ENCODE measurements around the gene ORMDL3. TPM values are rescaled to one million over a fixed set of nuclear protein-coding genes. Genes with fewer than 3 reads are reported as not detected.

Gene ORMDL3
- total and polyA plus RNA-seq, 4 donors = 44.2 to 74.0 (median 47.7) TPM

DNA sequence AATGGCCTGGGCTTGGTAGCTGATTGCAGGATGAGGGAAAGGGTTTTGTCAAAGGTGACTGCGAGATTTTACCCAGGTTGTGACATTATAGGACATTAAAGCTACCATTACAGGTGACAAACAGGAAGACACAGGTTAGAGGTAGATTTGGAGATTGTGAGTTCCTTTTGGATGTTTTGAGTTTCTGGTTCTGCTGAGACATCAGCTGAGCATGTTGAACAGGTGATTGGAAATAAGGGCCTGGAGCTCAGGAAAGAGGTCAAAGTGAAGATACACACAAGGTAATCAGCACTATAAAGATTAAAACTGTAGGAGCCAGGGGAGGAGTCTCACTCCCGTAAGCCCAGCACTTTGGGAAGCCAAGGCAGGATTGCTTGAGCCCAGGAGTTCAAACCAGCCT is 41.4 kb upstream of the ORMDL3 start:
- H3K4me1 ChIP-seq (ENCODE audit: control insufficient read depth in 1 of 2, insufficient read depth in 2 of 2, low read length in 2 of 2) = no peaks in the 10 kb centered on the region
- H3K9me3 ChIP-seq (ENCODE audit: control insufficient read depth, low read length) = no peaks in the 10 kb centered on the region
- DNase-seq (no peak), ATAC-seq (ENCODE audit: low FRiP score) (no peak)
- H3K36me3 ChIP-seq (ENCODE audit: control insufficient read depth in 1 of 2, insufficient read depth in 2 of 2, low read length in 1 of 2) = no peaks in the 10 kb centered on the region
- no peaks in the 10 kb centered on the region for H3K27me3 ChIP-seq (ENCODE audit: control insufficient read depth in 1 of 2, insufficient read depth in 2 of 2, low read length in 1 of 2)
- no peak overlapping the region for H3K4me3 ChIP-seq (ENCODE audit: low read length in 2 of 2)
- intact Hi-C loops (cut with DNase I) = loop anchor here in 1 of 2 donors (10.0 kb wide), 1 partner anchor 104 kb away; the partner anchor contains the start of genes IKZF3 and ZPBP2
- 70 to 71% methylated on average over 2 of the region's 2 CpGs for WGBS, 2 donors
- H3K27ac ChIP-seq (ENCODE audit: low read depth in 1 of 2, low read length in 2 of 2) = no peak overlapping the region

DNA sequence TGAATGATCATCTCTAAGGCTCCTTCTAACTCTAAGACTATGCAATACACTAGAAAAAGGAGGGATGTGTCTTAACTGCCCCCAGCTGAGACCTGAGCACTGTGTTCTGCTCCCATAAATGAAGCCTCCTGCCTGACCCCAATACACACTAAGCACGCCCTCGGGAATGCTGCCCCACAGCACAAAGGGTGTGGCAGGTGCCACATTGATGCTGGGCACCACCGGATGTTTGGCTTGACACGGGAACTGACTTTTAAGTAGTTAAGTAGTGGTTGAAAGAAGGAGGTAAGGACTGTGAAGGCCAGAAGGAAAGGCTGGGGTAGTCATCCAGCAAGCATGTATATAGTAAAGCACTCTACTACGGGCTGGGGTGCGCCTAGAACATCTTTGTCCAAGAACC is 39.4 kb upstream of the ORMDL3 start:
- no peak for DNase-seq
- 77 to 83% methylated on average over 6 of the region's 6 CpGs for WGBS, 2 donors
- Histone ChIP-seq H3K27ac (ENCODE audit: low read depth in 1 of 2, low read length in 2 of 2) (no peak overlapping the region), H3K27me3 (ENCODE audit: control insufficient read depth in 1 of 2, insufficient read depth in 2 of 2, low read length in 1 of 2) (no peaks in the 10 kb centered on the region), H3K9me3 (ENCODE audit: control insufficient read depth, low read length) (no peaks in the 10 kb centered on the region), H3K4me3 (ENCODE audit: low read length in 2 of 2) (no peak overlapping the region), H3K36me3 (ENCODE audit: control insufficient read depth in 1 of 2, insufficient read depth in 2 of 2, low read length in 1 of 2) (no peaks in the 10 kb centered on the region), H3K4me1 (ENCODE audit: control insufficient read depth in 1 of 2, insufficient read depth in 2 of 2, low read length in 2 of 2) (no peaks in the 10 kb centered on the region)
- intact Hi-C loops (cut with DNase I) = loop anchor here in 1 of 2 donors (10.0 kb wide), 1 partner anchor 102 kb away; the partner anchor contains the start of genes IKZF3 and ZPBP2
- ATAC-seq (ENCODE audit: low FRiP score) = no peak

DNA sequence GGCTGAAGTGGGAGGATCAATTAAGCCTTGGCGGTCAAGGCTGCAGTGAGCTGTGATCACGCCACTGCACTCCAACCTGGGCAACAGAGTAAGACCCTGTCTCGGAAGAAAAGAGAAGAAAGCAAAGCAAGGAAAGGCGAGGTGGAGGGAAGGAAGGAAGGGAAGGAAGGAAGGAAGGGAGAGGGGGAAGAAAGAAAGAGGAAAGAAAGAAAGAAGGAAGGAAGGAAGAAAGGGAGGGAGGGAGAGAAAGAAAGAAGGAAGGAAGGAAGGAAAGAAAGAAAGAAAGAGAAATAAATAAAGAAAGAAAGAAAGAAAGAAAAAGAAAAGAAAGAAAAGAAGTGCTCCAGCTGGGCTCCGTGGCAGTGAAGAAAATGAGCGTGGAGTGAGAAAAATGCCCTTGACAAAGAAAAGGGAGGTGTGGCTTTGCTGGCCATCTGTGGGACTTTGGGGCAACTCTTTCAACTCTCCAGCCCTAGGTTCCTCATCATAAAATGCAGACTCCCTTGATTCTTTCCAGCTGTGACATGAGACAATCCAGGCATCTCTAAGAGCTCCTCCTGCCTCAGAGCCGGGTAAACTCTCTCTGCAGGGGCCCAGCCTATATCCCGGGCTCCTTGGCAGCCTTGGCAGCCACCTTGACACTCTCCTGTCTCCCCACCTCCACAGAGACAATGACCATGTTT is 37.8 kb upstream of the ORMDL3 start:
- no peaks in the 10 kb centered on the region for H3K27me3 ChIP-seq (ENCODE audit: control insufficient read depth in 1 of 2, insufficient read depth in 2 of 2, low read length in 1 of 2)
- no peak overlapping the region for H3K27ac ChIP-seq (ENCODE audit: low read depth in 1 of 2, low read length in 2 of 2)
- DNase-seq (no peak), ATAC-seq (ENCODE audit: low FRiP score) (no peak)
- WGBS, 2 donors = 56 to 60% methylated on average over 8 of the region's 8 CpGs
- H3K4me1 ChIP-seq (ENCODE audit: control insufficient read depth in 1 of 2, insufficient read depth in 2 of 2, low read length in 2 of 2) = no peaks in the 10 kb centered on the region
- no peaks in the 10 kb centered on the region for H3K9me3 ChIP-seq (ENCODE audit: control insufficient read depth, low read length)
- H3K4me3 ChIP-seq (ENCODE audit: low read length in 2 of 2) = no peak overlapping the region
- intact Hi-C loops (cut with DNase I) = loop anchor here in 1 of 2 donors (10.0 kb wide), 1 partner anchor 100 kb away; the partner anchor contains the start of genes IKZF3 and ZPBP2
- no peaks in the 10 kb centered on the region for H3K36me3 ChIP-seq (ENCODE audit: control insufficient read depth in 1 of 2, insufficient read depth in 2 of 2, low read length in 1 of 2)

DNA sequence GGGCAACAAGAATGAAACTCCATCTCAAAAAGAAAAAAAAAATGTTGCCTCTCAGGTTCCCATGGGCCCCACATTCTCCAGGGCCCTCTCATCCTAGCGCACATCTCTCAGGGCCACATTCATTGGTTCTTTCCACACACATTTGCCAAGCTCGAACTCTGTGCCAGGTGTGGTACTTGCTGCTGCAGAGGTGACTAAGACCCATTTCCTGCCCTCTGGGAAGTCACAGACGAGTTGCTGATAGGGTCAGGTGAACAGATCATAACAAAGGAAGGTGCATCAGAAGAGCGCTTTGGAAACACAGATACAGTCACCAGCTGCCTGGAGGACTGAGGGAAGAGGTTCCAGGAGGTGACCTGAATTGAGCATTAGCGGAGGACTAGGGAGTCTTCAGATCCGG is 36.4 kb upstream of the ORMDL3 start:
- intact Hi-C loops (cut with DNase I) = loop anchor here (5.0 to 10.0 kb wide), 2 partner anchors 42 to 99 kb away; partner anchors contain the start of genes IKZF3 (in 1 of the 2) and ZPBP2 (in 1 of the 2)
- Histone ChIP-seq H3K4me3 (ENCODE audit: low read length in 2 of 2) (no peak overlapping the region), H3K36me3 (ENCODE audit: control insufficient read depth in 1 of 2, insufficient read depth in 2 of 2, low read length in 1 of 2) (no peaks in the 10 kb centered on the region), H3K9me3 (ENCODE audit: control insufficient read depth, low read length) (no peaks in the 10 kb centered on the region), H3K27ac (ENCODE audit: low read depth in 1 of 2, low read length in 2 of 2) (no peak overlapping the region), H3K27me3 (ENCODE audit: control insufficient read depth in 1 of 2, insufficient read depth in 2 of 2, low read length in 1 of 2) (no peaks in the 10 kb centered on the region), H3K4me1 (ENCODE audit: control insufficient read depth in 1 of 2, insufficient read depth in 2 of 2, low read length in 2 of 2) (no peaks in the 10 kb centered on the region)
- no peak for ATAC-seq (ENCODE audit: low FRiP score)
- 83 to 86% methylated on average over 6 of the region's 6 CpGs for WGBS, 2 donors
- no peak for DNase-seq

DNA sequence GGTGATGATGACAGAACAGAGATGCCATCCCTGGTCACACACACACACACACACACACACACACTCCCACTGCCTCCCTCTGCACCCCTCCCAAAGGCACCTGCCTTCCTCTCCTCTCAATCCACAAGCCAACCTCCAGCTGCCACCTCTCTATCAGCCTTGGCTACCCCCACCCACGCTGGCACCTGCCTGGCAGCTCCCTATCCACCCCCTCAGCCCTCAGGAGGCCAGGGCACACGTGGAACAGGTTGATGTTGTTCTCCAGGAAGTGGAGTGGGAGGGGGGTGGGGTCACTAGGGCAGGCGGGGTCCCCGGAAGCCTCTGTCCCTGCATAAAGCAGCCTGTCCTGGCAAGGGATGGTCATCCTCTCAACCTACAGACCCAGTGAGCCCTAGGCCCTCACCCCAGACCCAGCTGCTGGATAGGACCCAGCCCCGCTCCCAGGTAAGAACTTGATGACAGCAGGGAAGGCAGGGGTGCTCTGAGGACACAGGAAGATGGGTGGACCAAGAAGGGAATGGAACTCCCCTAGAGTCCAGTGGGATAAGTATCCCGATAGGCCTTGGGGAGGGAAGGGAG is 35.3 kb upstream of the ORMDL3 start, which contains the start of gene GSDMA:
TSS of gene GSDMA (plus strand) at position 363 of the 579 bp plus-strand sequence. CDS start 2,684 bp downstream, outside the sequence.
- 63 to 71% methylated on average over 6 of the region's 6 CpGs for WGBS, 2 donors
- intact Hi-C loops (cut with DNase I) = loop anchor here (5.0 to 10.0 kb wide), 2 partner anchors 40 to 98 kb away; partner anchors contain the start of genes IKZF3 (in 1 of the 2) and ZPBP2 (in 1 of the 2)
- ATAC-seq (ENCODE audit: low FRiP score) (no peak), DNase-seq (no peak)
- H3K36me3 ChIP-seq (ENCODE audit: control insufficient read depth in 1 of 2, insufficient read depth in 2 of 2, low read length in 1 of 2) = no peaks in the 10 kb centered on the region
- no peak within 1 kb of the TSS for H3K4me3 ChIP-seq (ENCODE audit: low read length in 2 of 2)
- no peak within 1 kb of the TSS for H3K27ac ChIP-seq (ENCODE audit: low read depth in 1 of 2, low read length in 2 of 2)
- no peaks in the 10 kb centered on the region for H3K9me3 ChIP-seq (ENCODE audit: control insufficient read depth, low read length)
- no peaks in the 10 kb centered on the region for H3K27me3 ChIP-seq (ENCODE audit: control insufficient read depth in 1 of 2, insufficient read depth in 2 of 2, low read length in 1 of 2)
- H3K4me1 ChIP-seq (ENCODE audit: control insufficient read depth in 1 of 2, insufficient read depth in 2 of 2, low read length in 2 of 2) = no peaks in the 10 kb centered on the region

DNA sequence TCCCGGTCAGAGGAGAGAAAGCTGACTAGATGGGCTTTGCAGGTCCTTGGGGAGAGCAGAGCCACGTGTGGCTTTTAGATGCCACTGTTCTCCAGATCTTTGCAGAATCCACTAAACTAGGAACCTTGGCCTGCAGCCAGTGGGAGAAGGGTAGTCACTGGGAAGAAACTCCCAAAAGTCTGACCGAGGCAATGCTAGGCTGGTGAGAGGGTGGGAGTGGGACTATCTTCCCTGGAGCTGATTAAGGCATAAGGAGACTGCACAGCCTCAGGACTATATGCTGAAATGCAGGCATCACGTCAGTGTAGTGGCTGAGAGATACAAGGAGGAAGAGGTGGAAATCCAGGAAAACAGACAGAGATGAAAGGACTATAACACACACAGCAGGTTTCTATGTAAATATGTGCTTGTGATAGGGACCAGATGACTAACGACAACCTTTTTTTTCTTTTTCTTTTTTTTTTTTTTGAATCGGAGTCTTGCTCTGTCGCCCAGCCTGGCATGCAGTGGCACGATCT is 33.2 kb upstream of the ORMDL3 start:
- DNase-seq = no peak
- Histone ChIP-seq H3K27me3 (ENCODE audit: control insufficient read depth in 1 of 2, insufficient read depth in 2 of 2, low read length in 1 of 2) (no peaks in the 10 kb centered on the region), H3K4me1 (ENCODE audit: control insufficient read depth in 1 of 2, insufficient read depth in 2 of 2, low read length in 2 of 2) (no peaks in the 10 kb centered on the region), H3K9me3 (ENCODE audit: control insufficient read depth, low read length) (no peaks in the 10 kb centered on the region), H3K36me3 (ENCODE audit: control insufficient read depth in 1 of 2, insufficient read depth in 2 of 2, low read length in 1 of 2) (no peaks in the 10 kb centered on the region), H3K27ac (ENCODE audit: low read depth in 1 of 2, low read length in 2 of 2) (no peak overlapping the region), H3K4me3 (ENCODE audit: low read length in 2 of 2) (no peak overlapping the region)
- no peak for ATAC-seq (ENCODE audit: low FRiP score)
- WGBS, 2 donors = 60 to 65% methylated on average over 8 of the region's 8 CpGs
- intact Hi-C loops (cut with DNase I) = loop anchor here (5.0 to 10.0 kb wide), 2 partner anchors 38 to 96 kb away; partner anchors contain the start of genes IKZF3 (in 1 of the 2) and ZPBP2 (in 1 of the 2)

DNA sequence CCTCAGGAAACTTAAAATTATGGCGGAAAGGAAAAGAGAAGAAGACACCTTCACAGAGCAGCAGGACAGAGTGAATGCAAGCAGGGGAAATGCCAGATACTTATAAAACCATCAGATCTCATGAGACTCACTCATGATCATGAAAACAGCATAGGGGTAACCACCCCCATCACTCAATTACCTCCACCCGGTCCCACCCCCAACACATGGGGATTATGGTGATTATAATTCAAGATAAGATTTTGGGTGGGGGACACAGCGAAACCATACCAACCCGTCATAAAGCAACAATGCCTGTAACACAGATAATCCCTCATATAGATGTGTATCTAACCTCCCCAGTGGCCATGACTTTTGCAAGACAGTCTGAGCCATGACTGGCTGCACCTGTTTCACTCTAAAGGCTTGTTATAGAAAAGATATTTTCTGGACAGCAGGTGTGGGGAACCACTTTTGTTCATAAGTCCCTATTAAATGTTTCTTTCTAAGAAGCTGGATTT is 28.4 kb upstream of the ORMDL3 start:
- no peaks in the 10 kb centered on the region for H3K36me3 ChIP-seq (ENCODE audit: control insufficient read depth in 1 of 2, insufficient read depth in 2 of 2, low read length in 1 of 2)
- no peak overlapping the region for H3K4me3 ChIP-seq (ENCODE audit: low read length in 2 of 2)
- DNase-seq (no peak), ATAC-seq (ENCODE audit: low FRiP score) (no peak)
- no peaks in the 10 kb centered on the region for H3K9me3 ChIP-seq (ENCODE audit: control insufficient read depth, low read length)
- WGBS, 2 donors = 81 to 84% methylated on average over 4 of the region's 4 CpGs
- no peaks in the 10 kb centered on the region for H3K4me1 ChIP-seq (ENCODE audit: control insufficient read depth in 1 of 2, insufficient read depth in 2 of 2, low read length in 2 of 2)
- intact Hi-C loops (cut with DNase I) = no loop called here
- no peak overlapping the region for H3K27ac ChIP-seq (ENCODE audit: low read depth in 1 of 2, low read length in 2 of 2)
- no peaks in the 10 kb centered on the region for H3K27me3 ChIP-seq (ENCODE audit: control insufficient read depth in 1 of 2, insufficient read depth in 2 of 2, low read length in 1 of 2)

DNA sequence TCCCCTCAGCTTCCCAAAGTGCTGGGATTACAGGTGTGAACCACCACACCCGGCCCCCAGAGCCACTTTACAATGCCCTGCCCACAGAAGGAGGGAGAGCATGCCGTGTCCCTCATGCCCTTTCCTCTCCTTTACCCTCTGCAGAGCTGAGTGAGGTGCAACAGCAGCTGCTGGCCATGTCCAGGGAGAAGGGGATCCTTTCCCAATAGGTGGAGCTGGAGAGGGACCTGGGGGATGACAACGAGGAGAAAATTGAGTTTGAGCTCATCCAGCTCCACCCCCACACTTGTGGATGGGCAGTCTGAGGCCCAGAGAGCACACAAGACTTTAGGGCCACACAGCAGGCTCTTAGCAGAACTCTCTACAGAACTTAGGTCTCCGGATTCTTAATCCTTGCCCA is 27.5 kb upstream of the ORMDL3 start:
- DNase-seq (no peak), ATAC-seq (ENCODE audit: low FRiP score) (no peak)
- no peak overlapping the region for H3K4me3 ChIP-seq (ENCODE audit: low read length in 2 of 2)
- H3K36me3 ChIP-seq (ENCODE audit: control insufficient read depth in 1 of 2, insufficient read depth in 2 of 2, low read length in 1 of 2) = no peaks in the 10 kb centered on the region
- 62 to 71% methylated on average over 4 of the region's 4 CpGs for WGBS, 2 donors
- no peaks in the 10 kb centered on the region for H3K4me1 ChIP-seq (ENCODE audit: control insufficient read depth in 1 of 2, insufficient read depth in 2 of 2, low read length in 2 of 2)
- no peaks in the 10 kb centered on the region for H3K9me3 ChIP-seq (ENCODE audit: control insufficient read depth, low read length)
- no peak overlapping the region for H3K27ac ChIP-seq (ENCODE audit: low read depth in 1 of 2, low read length in 2 of 2)
- H3K27me3 ChIP-seq (ENCODE audit: control insufficient read depth in 1 of 2, insufficient read depth in 2 of 2, low read length in 1 of 2) = no peaks in the 10 kb centered on the region
- intact Hi-C loops (cut with DNase I) = no loop called here
